HepG2 (cell line): Measurements from ENCODE around the gene C14orf119. TPM values are rescaled to one million over a fixed set of nuclear protein-coding genes. Genes with fewer than 3 reads are reported as not detected.
A peak's percentile ranks its signal among the peaks of the same experiment; 100 is the strongest.

ENCODE experiments used
- ARHGAP35 ChIP-seq: sonication (generic); formaldehyde crosslinking; IDR thresholded peaks from 2 replicates; pipeline ENCODE4 v1.9.0; 2022; ENCODE audit warnings: mild to moderate bottlenecking, inconsistent platforms, moderate library complexity, missing genetic modification reagents, borderline replicate concordance
- ARNT2 ChIP-seq: sonication (generic); formaldehyde crosslinking; IDR thresholded peaks from 2 replicates; pipeline ENCODE4 v1.8.0; 2022; ENCODE audit warnings: mild to moderate bottlenecking, low read depth, missing genetic modification reagents, moderate library complexity
- ATAD3A ChIP-seq: sonication (generic); formaldehyde crosslinking; IDR thresholded peaks from 2 replicates; pipeline ENCODE4 v1.4.0; 2020; ENCODE audit warnings: missing genetic modification reagents
- CREB1 ChIP-seq, 2 experiments: fragments of 450-650 bp in 1 of 2; IDR thresholded peaks; 2 replicates each; pipeline ENCODE4 v1.6.1; 2016 to 2017; ENCODE audit warnings: control low read depth in 1 of 2, mild to moderate bottlenecking in 1 of 2, missing compliant biosample characterization in 1 of 2, missing genetic modification characterization in 1 of 2
- ELF4 ChIP-seq: sonication (generic); formaldehyde crosslinking; IDR thresholded peaks from 2 replicates; pipeline ENCODE4 v1.5.0; 2020; ENCODE audit warnings: missing genetic modification reagents, mild to moderate bottlenecking, moderate library complexity, borderline replicate concordance
- EP300 ChIP-seq, 3 experiments: sonication (generic) in 1 of 3; formaldehyde crosslinking in 1 of 3; IDR thresholded peaks; 2 replicates each; pipeline versions ENCODE4 v1.5.1 to v1.6.1; 2011 to 2020; ENCODE audit warnings: low read depth in 2 of 3, low read length in 2 of 3, borderline replicate concordance in 1 of 3, improper control_type of control experiment in 1 of 3, mild to moderate bottlenecking in 1 of 3, missing genetic modification reagents in 1 of 3, moderate library complexity in 1 of 3
- IRX3 ChIP-seq: sonication (generic); formaldehyde crosslinking; IDR thresholded peaks from 2 replicates; pipeline ENCODE4 v1.8.1; 2023; ENCODE audit warnings: mild to moderate bottlenecking, low read depth, missing genetic modification reagents, borderline replicate concordance
- NFATC3 ChIP-seq: sonication (generic); formaldehyde crosslinking; IDR thresholded peaks from 2 replicates; pipeline ENCODE4 v1.5.1; 2020; ENCODE audit warnings: mild to moderate bottlenecking, missing genetic modification reagents
- RBM22 ChIP-seq: fragments of 200-400 bp; formaldehyde crosslinking; optimal IDR thresholded peaks from 2 replicates; pipeline ENCODE3; 2017; ENCODE audit warnings: mild to moderate bottlenecking, low read length, moderate library complexity
- SMAD3 ChIP-seq: sonication (generic); formaldehyde crosslinking; IDR thresholded peaks from 2 replicates; pipeline ENCODE4 v1.4.0; 2020; ENCODE audit warnings: missing genetic modification reagents
- ZIK1 ChIP-seq: sonication (generic); formaldehyde crosslinking; IDR thresholded peaks from 2 replicates; pipeline ENCODE4 v1.5.0; 2020; ENCODE audit warnings: mild to moderate bottlenecking, low read depth, missing genetic modification reagents, borderline replicate concordance
- ZNF331 ChIP-seq: sonication (generic); formaldehyde crosslinking; IDR thresholded peaks from 2 replicates; pipeline ENCODE4 v1.4.0; 2020; ENCODE audit warnings: missing genetic modification reagents
- ZNF33A ChIP-seq: sonication (generic); formaldehyde crosslinking; IDR thresholded peaks from 2 replicates; pipeline ENCODE4 v1.5.1; 2020; ENCODE audit warnings: missing genetic modification reagents, mild to moderate bottlenecking, moderate library complexity, borderline replicate concordance
- ZNF44 ChIP-seq: sonication (generic); formaldehyde crosslinking; IDR thresholded peaks from 2 replicates; pipeline ENCODE4 v1.5.1; 2020; ENCODE audit warnings: mild to moderate bottlenecking, missing genetic modification reagents
- ZNF557 ChIP-seq: sonication (generic); formaldehyde crosslinking; IDR thresholded peaks from 2 replicates; pipeline ENCODE4 v1.4.0; 2020; ENCODE audit warnings: missing genetic modification reagents
- ZNF761 ChIP-seq: sonication (generic); formaldehyde crosslinking; conservative IDR thresholded peaks from 2 replicates; pipeline ENCODE4 v1.4.0; 2020; ENCODE audit warnings: mild to moderate bottlenecking, missing genetic modification reagents
- ZNF780A ChIP-seq: sonication (generic); formaldehyde crosslinking; IDR thresholded peaks from 2 replicates; pipeline ENCODE4 v1.8.0; 2022; ENCODE audit warnings: mild to moderate bottlenecking, missing genetic modification reagents, moderate library complexity
- polyA plus RNA-seq, 8 experiments: library from polyadenylated mRNA; depleted of rRNA in 3 of 8; stranded (reverse) in 7 of 8; unstranded in 1 of 8; fragments of >200 nt; fragmentation: Illumina TruSeq in 4 of 8; extraction: Trizol in 4 of 8; gene quantifications; 2 replicates each; pipeline versions ENCODE4 v1.2.1 to v1.2.3, GENCODE V29; 2011 to 2016; ENCODE audit warnings: low read depth in 4 of 8, missing spikeins in 1 of 8, mixed read lengths in 1 of 8; ENCODE audit not compliant: insufficient read depth in 1 of 8
- total RNA-seq, 5 experiments: library from RNA; depleted of rRNA; stranded (reverse); fragments of >200 nt; fragmentation: Illumina TruSeq; extraction: Trizol; gene quantifications; 2 replicates each; pipeline ENCODE4 v1.2.3, GENCODE V29; 2016; ENCODE audit warnings: low read depth in 1 of 5
- TF ChIP-seq, protein P1 (sequence below): sonication (generic); formaldehyde crosslinking; IDR thresholded peaks from 2 replicates; pipeline ENCODE4 v1.5.0; 2020; ENCODE audit warnings: mild to moderate bottlenecking, missing genetic modification reagents, borderline replicate concordance
- TF ChIP-seq, protein P2 (sequence below): sonication (generic); formaldehyde crosslinking; IDR thresholded peaks from 2 replicates; pipeline ENCODE4 v1.4.0; 2020; ENCODE audit warnings: missing genetic modification reagents, borderline replicate concordance
- TF ChIP-seq, protein P3 (sequence below): sonication (generic); formaldehyde crosslinking; IDR thresholded peaks from 2 replicates; pipeline ENCODE4 v1.5.0; 2020; ENCODE audit warnings: missing genetic modification reagents
- TF ChIP-seq, protein P4 (sequence below): sonication (generic); formaldehyde crosslinking; IDR thresholded peaks from 2 replicates; pipeline ENCODE4 v1.8.1; 2023; ENCODE audit warnings: mild to moderate bottlenecking, missing genetic modification reagents, borderline replicate concordance

The C14orf119 gene
- total and polyA plus RNA-seq, 2 of the 13 experiments (the other 11 are each of a cell fraction or from before 2014, with no cell fraction given) = 117 to 206 TPM

GRCh38 chr14:23093104-23093503 is 2.2 kb upstream of the C14orf119 start (continued):
- TF ChIP-seq ZIK1 (CRISPR knock-in tag) (no peak), ATAD3A (CRISPR knock-in tag) (no peak), NFATC3 (CRISPR knock-in tag) (no peak), ZNF780A (CRISPR knock-in tag) (no peak), IRX3 (CRISPR knock-in tag) (0 out of 2 replicates have a peak, but pooled peaks have one; percentile 37), RBM22 (no peak), CREB1 (IDR thresholded peaks at IDR 0.05) (no peak), CREB1 (CRISPR knock-in tag; IDR thresholded peaks at IDR 0.05) (peak; percentile 21; the same call in 1 of the 2 replicates), ZNF33A (CRISPR knock-in tag) (no peak), EP300 (IDR thresholded peaks at IDR 0.05; ENCODE audit: low read depth in 2 of 2, low read length in 2 of 2) (no peak), EP300 (CRISPR knock-in tag; IDR thresholded peaks at IDR 0.05; ENCODE audit: borderline replicate concordance) (no peak), ELF4 (CRISPR knock-in tag) (no peak), ZNF44 (CRISPR knock-in tag) (0 out of 2 replicates have a peak, but pooled peaks have one; percentile 31), ARHGAP35 (CRISPR knock-in tag) (no peak), ZNF557 (CRISPR knock-in tag) (no peak), ARNT2 (no peak), ZNF761 (no peak), ZNF331 (no peak), SMAD3 (CRISPR knock-in tag) (no peak)
- TF ChIP-seq, protein P1, sequence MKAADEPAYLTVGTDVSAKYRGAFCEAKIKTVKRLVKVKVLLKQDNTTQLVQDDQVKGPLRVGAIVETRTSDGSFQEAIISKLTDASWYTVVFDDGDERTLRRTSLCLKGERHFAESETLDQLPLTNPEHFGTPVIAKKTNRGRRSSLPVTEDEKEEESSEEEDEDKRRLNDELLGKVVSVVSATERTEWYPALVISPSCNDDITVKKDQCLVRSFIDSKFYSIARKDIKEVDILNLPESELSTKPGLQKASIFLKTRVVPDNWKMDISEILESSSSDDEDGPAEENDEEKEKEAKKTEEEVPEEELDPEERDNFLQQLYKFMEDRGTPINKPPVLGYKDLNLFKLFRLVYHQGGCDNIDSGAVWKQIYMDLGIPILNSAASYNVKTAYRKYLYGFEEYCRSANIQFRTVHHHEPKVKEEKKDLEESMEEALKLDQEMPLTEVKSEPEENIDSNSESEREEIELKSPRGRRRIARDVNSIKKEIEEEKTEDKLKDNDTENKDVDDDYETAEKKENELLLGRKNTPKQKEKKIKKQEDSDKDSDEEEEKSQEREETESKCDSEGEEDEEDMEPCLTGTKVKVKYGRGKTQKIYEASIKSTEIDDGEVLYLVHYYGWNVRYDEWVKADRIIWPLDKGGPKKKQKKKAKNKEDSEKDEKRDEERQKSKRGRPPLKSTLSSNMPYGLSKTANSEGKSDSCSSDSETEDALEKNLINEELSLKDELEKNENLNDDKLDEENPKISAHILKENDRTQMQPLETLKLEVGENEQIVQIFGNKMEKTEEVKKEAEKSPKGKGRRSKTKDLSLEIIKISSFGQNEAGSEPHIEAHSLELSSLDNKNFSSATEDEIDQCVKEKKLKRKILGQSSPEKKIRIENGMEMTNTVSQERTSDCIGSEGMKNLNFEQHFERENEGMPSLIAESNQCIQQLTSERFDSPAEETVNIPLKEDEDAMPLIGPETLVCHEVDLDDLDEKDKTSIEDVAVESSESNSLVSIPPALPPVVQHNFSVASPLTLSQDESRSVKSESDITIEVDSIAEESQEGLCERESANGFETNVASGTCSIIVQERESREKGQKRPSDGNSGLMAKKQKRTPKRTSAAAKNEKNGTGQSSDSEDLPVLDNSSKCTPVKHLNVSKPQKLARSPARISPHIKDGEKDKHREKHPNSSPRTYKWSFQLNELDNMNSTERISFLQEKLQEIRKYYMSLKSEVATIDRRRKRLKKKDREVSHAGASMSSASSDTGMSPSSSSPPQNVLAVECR (CRISPR knock-in tag) = no peak
- TF ChIP-seq, protein P2, sequence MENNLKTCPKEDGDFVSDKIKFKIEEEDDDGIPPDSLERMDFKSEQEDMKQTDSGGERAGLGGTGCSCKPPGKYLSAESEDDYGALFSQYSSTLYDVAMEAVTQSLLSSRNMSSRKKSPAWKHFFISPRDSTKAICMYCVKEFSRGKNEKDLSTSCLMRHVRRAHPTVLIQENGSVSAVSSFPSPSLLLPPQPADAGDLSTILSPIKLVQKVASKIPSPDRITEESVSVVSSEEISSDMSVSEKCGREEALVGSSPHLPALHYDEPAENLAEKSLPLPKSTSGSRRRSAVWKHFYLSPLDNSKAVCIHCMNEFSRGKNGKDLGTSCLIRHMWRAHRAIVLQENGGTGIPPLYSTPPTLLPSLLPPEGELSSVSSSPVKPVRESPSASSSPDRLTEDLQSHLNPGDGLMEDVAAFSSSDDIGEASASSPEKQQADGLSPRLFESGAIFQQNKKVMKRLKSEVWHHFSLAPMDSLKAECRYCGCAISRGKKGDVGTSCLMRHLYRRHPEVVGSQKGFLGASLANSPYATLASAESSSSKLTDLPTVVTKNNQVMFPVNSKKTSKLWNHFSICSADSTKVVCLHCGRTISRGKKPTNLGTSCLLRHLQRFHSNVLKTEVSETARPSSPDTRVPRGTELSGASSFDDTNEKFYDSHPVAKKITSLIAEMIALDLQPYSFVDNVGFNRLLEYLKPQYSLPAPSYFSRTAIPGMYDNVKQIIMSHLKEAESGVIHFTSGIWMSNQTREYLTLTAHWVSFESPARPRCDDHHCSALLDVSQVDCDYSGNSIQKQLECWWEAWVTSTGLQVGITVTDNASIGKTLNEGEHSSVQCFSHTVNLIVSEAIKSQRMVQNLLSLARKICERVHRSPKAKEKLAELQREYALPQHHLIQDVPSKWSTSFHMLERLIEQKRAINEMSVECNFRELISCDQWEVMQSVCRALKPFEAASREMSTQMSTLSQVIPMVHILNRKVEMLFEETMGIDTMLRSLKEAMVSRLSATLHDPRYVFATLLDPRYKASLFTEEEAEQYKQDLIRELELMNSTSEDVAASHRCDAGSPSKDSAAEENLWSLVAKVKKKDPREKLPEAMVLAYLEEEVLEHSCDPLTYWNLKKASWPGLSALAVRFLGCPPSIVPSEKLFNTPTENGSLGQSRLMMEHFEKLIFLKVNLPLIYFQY (CRISPR knock-in tag) = no peak
- TF ChIP-seq, protein P3, sequence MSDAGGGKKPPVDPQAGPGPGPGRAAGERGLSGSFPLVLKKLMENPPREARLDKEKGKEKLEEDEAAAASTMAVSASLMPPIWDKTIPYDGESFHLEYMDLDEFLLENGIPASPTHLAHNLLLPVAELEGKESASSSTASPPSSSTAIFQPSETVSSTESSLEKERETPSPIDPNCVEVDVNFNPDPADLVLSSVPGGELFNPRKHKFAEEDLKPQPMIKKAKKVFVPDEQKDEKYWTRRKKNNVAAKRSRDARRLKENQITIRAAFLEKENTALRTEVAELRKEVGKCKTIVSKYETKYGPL (CRISPR knock-in tag) = no peak
- TF ChIP-seq, protein P4, sequence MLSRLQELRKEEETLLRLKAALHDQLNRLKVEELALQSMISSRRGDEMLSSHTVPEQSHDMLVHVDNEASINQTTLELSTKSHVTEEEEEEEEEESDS = peak; percentile 65; the same call in 1 of the 2 replicates
